A673 (cell line): ENCODE results near the gene ARHGAP24.

Experiments
- CTCF ChIP-seq: fragments of 300-800, 200-600 bp; sonication (generic); conservative IDR thresholded peaks from 2 replicates; pipeline ENCODE4 v1.5.1; 2017; ENCODE audit warnings: low read depth, mild to moderate bottlenecking, antibody characterized with exemption, low read length, moderate library complexity, mixed read lengths
- EZH2 ChIP-seq: fragments of 200-600 bp; sonication (generic); IDR thresholded peaks from 2 replicates; pipeline ENCODE4 v1.6.1; 2017; ENCODE audit warnings: borderline replicate concordance, low read depth, mild to moderate bottlenecking, mixed read lengths, antibody characterized with exemption, low read length; ENCODE audit not compliant: poor library complexity, severe bottlenecking

GRCh38 chr4:85600501-85600900 lies 125.6 kb downstream of the ARHGAP24 start:
- no peak for TF ChIP-seq CTCF
- no peak for TF ChIP-seq EZH2
